ENCODE measurements around the gene TOP3A.

GRCh38 chr17:18227635-18228034 is 87.2 kb downstream of the TOP3A start:
- TF ChIP-seq POLR2A (IDR thresholded peaks at IDR 0.05) (no peak), CTCF (IDR thresholded peaks at IDR 0.05) (no peak)
